ENCODE data around the gene TWIST1.

TWIST1 gene

GRCh38 chr7:19099194-19099593 is 18.2 kb downstream of the TWIST1 start:
- no peak overlapping the region for H3K4me3 ChIP-seq (ENCODE audit: low read depth, low read length)
- POLR2A ChIA-PET = interaction anchor here (1.1 kb wide), 1 partner anchor 19 kb away, joined by 4 read pairs; the partner anchor contains the start of gene TWIST1
- no peak for TF ChIP-seq CTCF (IDR thresholded peaks at IDR 0.05; ENCODE audit: insufficient read depth, low read length, missing control alignments)
- DNase-seq (ENCODE audit: low read depth, low spot score) = no peak
- CTCF ChIA-PET = interaction anchor here (0.8 to 1.7 kb wide), 4 partner anchors 11 to 433 kb away, joined by 3 to 6 read pairs (median 4); partner anchors contain the start of gene TWIST1

GRCh38 chr7:19098510-19098909 is 18.9 kb downstream of the TWIST1 start:
- no peak for TF ChIP-seq CTCF (IDR thresholded peaks at IDR 0.05; ENCODE audit: insufficient read depth, low read length, missing control alignments)
- POLR2A ChIA-PET = no interaction called here
- CTCF ChIA-PET = interaction anchor here (0.6 to 1.3 kb wide), 4 partner anchors 411 to 746 kb away, joined by 3 to 5 read pairs (median 3); no protein-coding TSS in a partner anchor
- no peak for DNase-seq (ENCODE audit: low read depth, low spot score)
- H3K4me3 ChIP-seq (ENCODE audit: low read depth, low read length) = no peak overlapping the region

GRCh38 chr7:19097165-19098055 is 20.0 kb downstream of the TWIST1 start:
- POLR2A ChIA-PET = no interaction called here
- no peak for TF ChIP-seq CTCF (IDR thresholded peaks at IDR 0.05; ENCODE audit: insufficient read depth, low read length, missing control alignments)
- CTCF ChIA-PET = interaction anchor here (1.0 to 1.3 kb wide), 3 partner anchors 11 to 745 kb away, joined by 3 read pairs; no protein-coding TSS in a partner anchor
- no peak for DNase-seq (ENCODE audit: low read depth, low spot score)
- peak overlapping the region; percentile 24 for H3K4me3 ChIP-seq (ENCODE audit: low read depth, low read length)

GRCh38 chr7:19095353-19095860 is 22.0 kb downstream of the TWIST1 start:
- ChIA-PET CTCF (interaction anchor here (0.8 to 1.2 kb wide), 2 partner anchors 402 to 743 kb away, joined by 3 read pairs; no protein-coding TSS in a partner anchor), POLR2A (no interaction called here)
- no peak overlapping the region for H3K4me3 ChIP-seq (ENCODE audit: low read depth, low read length)
- no peak for DNase-seq (ENCODE audit: low read depth, low spot score)
- no peak for TF ChIP-seq CTCF (IDR thresholded peaks at IDR 0.05; ENCODE audit: insufficient read depth, low read length, missing control alignments)

GRCh38 chr7:19094598-19095352 is 22.7 kb downstream of the TWIST1 start:
- POLR2A ChIA-PET = interaction anchor here (1.7 kb wide), 1 partner anchor 22 kb away, joined by 4 read pairs; the partner anchor contains the start of gene TWIST1
- DNase-seq (ENCODE audit: low read depth, low spot score) = no peak
- H3K4me3 ChIP-seq (ENCODE audit: low read depth, low read length) = no peak overlapping the region
- TF ChIP-seq CTCF (IDR thresholded peaks at IDR 0.05; ENCODE audit: insufficient read depth, low read length, missing control alignments) = no peak
- CTCF ChIA-PET = interaction anchor here (1.2 to 1.4 kb wide), 2 partner anchors 429 to 742 kb away, joined by 3 to 4 read pairs; no protein-coding TSS in a partner anchor

All from AG04449 (cell line).